H9 (cell line): Measurements from ENCODE around the gene NLGN4X. TPM values are rescaled to one million over a fixed set of nuclear protein-coding genes. Genes with fewer than 3 reads are reported as not detected.

Experiments used
- DNase-seq: peaks from one replicate; pipeline ENCODE4 v3.0.0-alpha.2; 2017
- H2AFZ ChIP-seq: one replicate; pipeline ENCODE4 v1.6.1; 2013; ENCODE audit warnings: mild to moderate bottlenecking, low read length, control low read depth, moderate library complexity
- H2AK5ac ChIP-seq: 2 replicates; pipeline ENCODE4 v1.6.1; 2013; ENCODE audit warnings: low read length, control low read depth, mixed read lengths; ENCODE audit not compliant: insufficient read length
- H2BK120ac ChIP-seq: one replicate; pipeline ENCODE4 v1.6.1; 2013; ENCODE audit warnings: low read depth, mild to moderate bottlenecking, low read length, control low read depth, inconsistent platforms; ENCODE audit not compliant: poor library complexity, severe bottlenecking
- H2BK12ac ChIP-seq: 2 replicates; pipeline ENCODE4 v1.6.1; 2013; ENCODE audit warnings: low read length, control low read depth, mixed read lengths, low read depth; ENCODE audit not compliant: insufficient read length
- H2BK15ac ChIP-seq: 2 replicates; pipeline ENCODE4 v1.6.1; 2013; ENCODE audit warnings: low read depth, low read length, control low read depth
- H2BK20ac ChIP-seq: one replicate; pipeline ENCODE4 v1.6.1; 2013; ENCODE audit warnings: low read depth, mild to moderate bottlenecking, low read length, control low read depth, inconsistent platforms; ENCODE audit not compliant: poor library complexity, severe bottlenecking
- H2BK5ac ChIP-seq: 2 replicates; pipeline ENCODE4 v1.6.1; 2013; ENCODE audit warnings: low read length, control low read depth, mixed read lengths; ENCODE audit not compliant: insufficient read length
- H3K14ac ChIP-seq: 2 replicates; pipeline ENCODE4 v1.6.1; 2013; ENCODE audit warnings: low read length, control low read depth; ENCODE audit not compliant: insufficient read depth
- H3K18ac ChIP-seq: 2 replicates; pipeline ENCODE4 v1.6.1; 2013; ENCODE audit warnings: low read depth, mild to moderate bottlenecking, mixed read lengths, low read length, control low read depth; ENCODE audit not compliant: insufficient read length
- H3K23ac ChIP-seq: 2 replicates; pipeline ENCODE4 v1.6.1; 2013; ENCODE audit warnings: low read length, control low read depth, mixed read lengths, low read depth; ENCODE audit not compliant: insufficient read length
- H3K23me2 ChIP-seq: 2 replicates; pipeline ENCODE4 v1.6.1; 2013; ENCODE audit warnings: low read depth, mild to moderate bottlenecking, mixed read lengths, low read length, control low read depth; ENCODE audit not compliant: insufficient read length, poor library complexity, severe bottlenecking
- H3K27ac ChIP-seq: 2 replicates; pipeline ENCODE4 v1.5.1; 2013; ENCODE audit warnings: low read length, control low read depth, mixed read lengths, low read depth; ENCODE audit not compliant: insufficient read length
- H3K27me3 ChIP-seq: 2 replicates; pipeline ENCODE4 v1.6.1; 2013; ENCODE audit warnings: low read length, control low read depth, inconsistent platforms; ENCODE audit not compliant: insufficient read depth
- H3K4ac ChIP-seq: 2 replicates; pipeline ENCODE4 v1.6.1; 2013; ENCODE audit warnings: low read depth, mild to moderate bottlenecking, control low read depth, inconsistent platforms, low read length, moderate library complexity
- H3K4me1 ChIP-seq: 2 replicates; pipeline ENCODE4 v1.6.1; 2013; ENCODE audit warnings: low read length, control low read depth, inconsistent platforms; ENCODE audit not compliant: insufficient read depth
- H3K4me2 ChIP-seq: 2 replicates; pipeline ENCODE4 v1.6.1; 2013; ENCODE audit warnings: low read length, control low read depth, mixed read lengths; ENCODE audit not compliant: insufficient read length, insufficient read depth
- H3K56ac ChIP-seq: 2 replicates; pipeline ENCODE4 v1.6.1; 2013; ENCODE audit warnings: low read depth, mild to moderate bottlenecking, mixed read lengths, low read length, control low read depth; ENCODE audit not compliant: insufficient read length
- H3K79me1 ChIP-seq: 2 replicates; pipeline ENCODE4 v1.6.1; 2013; ENCODE audit warnings: low read depth, mild to moderate bottlenecking, moderate library complexity, low read length, control low read depth, inconsistent platforms; ENCODE audit not compliant: insufficient read depth, poor library complexity, severe bottlenecking
- H3K79me2 ChIP-seq: 2 replicates; pipeline ENCODE4 v1.6.1; 2013; ENCODE audit warnings: low read length, control low read depth, inconsistent platforms; ENCODE audit not compliant: insufficient read depth
- H3K9ac ChIP-seq: 2 replicates; pipeline ENCODE4 v1.6.1; 2013; ENCODE audit warnings: low read length, control low read depth, mixed read lengths; ENCODE audit not compliant: insufficient read length; ENCODE audit errors: extremely low read depth
- H3K9me3 ChIP-seq: one replicate; pipeline ENCODE4 v1.6.1; 2013; ENCODE audit warnings: low read depth, low read length, inconsistent platforms; ENCODE audit not compliant: control insufficient read depth
- H3T11ph ChIP-seq: one replicate; pipeline ENCODE4 v1.6.1; 2013; ENCODE audit warnings: mild to moderate bottlenecking, low read length, control low read depth, inconsistent platforms
- H4K20me1 ChIP-seq: one replicate; pipeline ENCODE4 v1.6.1; 2013; ENCODE audit not compliant: control insufficient read depth, insufficient read length, insufficient read depth
- H4K5ac ChIP-seq: 2 replicates; pipeline ENCODE4 v1.6.1; 2013; ENCODE audit warnings: low read depth, mild to moderate bottlenecking, mixed read lengths, low read length, control low read depth; ENCODE audit not compliant: insufficient read length
- H4K8ac ChIP-seq: replicated peaks from 2 replicates; pipeline ENCODE4 v1.6.1; 2013; ENCODE audit warnings: low read length, control low read depth, mixed read lengths, low read depth; ENCODE audit not compliant: insufficient read length
- H4K91ac ChIP-seq: 2 replicates; pipeline ENCODE4 v1.6.1; 2013; ENCODE audit warnings: low read depth, mild to moderate bottlenecking, moderate library complexity, mixed read lengths, low read length, control low read depth; ENCODE audit not compliant: insufficient read length
- H3K27ac Mint-ChIP-seq, 3 experiments: 2 replicates in 2 of 3; 3 replicates in 1 of 3; pipeline ENCODE4 v1.8.0; 2020 to 2021; ENCODE audit warnings: mixed read lengths in 3 of 3, mild to moderate bottlenecking in 1 of 3, moderate library complexity in 1 of 3
- H3K27me3 Mint-ChIP-seq: 2 replicates; pipeline ENCODE4 v1.8.0; 2021; ENCODE audit warnings: low read depth, mild to moderate bottlenecking, moderate library complexity, mixed read lengths
- H3K36me3 Mint-ChIP-seq, 3 experiments: 2 replicates in 2 of 3; 3 replicates in 1 of 3; pipeline ENCODE4 v1.8.0; 2020 to 2021; ENCODE audit warnings: low read depth in 3 of 3, mixed read lengths in 3 of 3; ENCODE audit not compliant: insufficient read depth in 1 of 3
- H3K4me1 Mint-ChIP-seq, 2 experiments: 2 replicates each; pipeline ENCODE4 v1.8.0; 2020; ENCODE audit warnings: mixed read lengths in 2 of 2
- H3K4me3 Mint-ChIP-seq, 2 experiments: 2 replicates in 1 of 2; 3 replicates in 1 of 2; pipeline ENCODE4 v1.8.0; 2020 to 2021; ENCODE audit warnings: mild to moderate bottlenecking in 2 of 2, mixed read lengths in 2 of 2, moderate library complexity in 1 of 2
- H3K9me3 Mint-ChIP-seq, 2 experiments: 2 replicates in 1 of 2; 3 replicates in 1 of 2; pipeline ENCODE4 v1.8.0; 2020; ENCODE audit warnings: mild to moderate bottlenecking in 2 of 2, mixed read lengths in 2 of 2, moderate library complexity in 1 of 2
- WGBS: extraction: QIAGEN DNeasy Blood & Tissue Kit; methylation state at CpG from one replicate; pipeline ENCODE4 v1.1.7; 2013; ENCODE audit warnings: missing lambda C conversion rate, low lambda C conversion rate, mixed read lengths; ENCODE audit not compliant: insufficient read length; ENCODE audit errors: extremely low coverage; 5-methylcytosine and 5-hydroxymethylcytosine counted together
- total RNA-seq: library from RNA; stranded (reverse); gene quantifications from 2 replicates; pipeline ENCODE4 v1.2.1, GENCODE V29; 2021
- TF ChIP-seq, protein P1 (sequence below): fragments of 200-600 bp; sonication (generic); conservative IDR thresholded peaks from 3 replicates; pipeline ENCODE4 v1.8.0; 2021; ENCODE audit warnings: antibody characterized with exemption, mild to moderate bottlenecking

Gene NLGN4X
- total RNA-seq, 1 experiment from 2014 or later = 111 TPM

DNA sequence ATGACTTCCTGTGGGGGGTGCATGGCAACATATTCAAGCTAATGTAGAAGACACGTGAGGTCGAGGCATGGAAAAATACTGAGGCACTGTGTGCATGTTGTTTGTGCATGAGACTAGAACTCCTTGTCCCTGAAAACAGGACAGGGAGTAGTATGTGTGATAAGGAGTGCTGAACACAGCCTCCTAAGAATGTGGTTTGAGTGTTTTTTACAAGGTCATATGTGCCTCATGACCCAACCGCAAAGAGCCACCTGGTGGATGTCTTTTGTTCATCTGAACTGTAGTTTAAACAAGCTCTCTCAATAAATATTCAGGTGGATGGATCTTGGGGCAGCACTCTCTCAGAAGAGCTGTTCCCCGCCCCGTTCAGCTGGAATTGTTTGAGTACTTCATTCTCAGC lies 226.6 kb downstream of the NLGN4X start:
- Histone ChIP-seq H2AK5ac (no peak overlapping the region), H3K79me2 (peaks cover 5% of the 10 kb centered on the region; the same call in 1 of the 2 replicates), H3K23ac (no peak overlapping the region), H3K56ac (no peak overlapping the region), H2AFZ (no peak overlapping the region), H3K23me2 (no peaks in the 10 kb centered on the region), H3K4ac (no peak overlapping the region), H4K8ac (no peak overlapping the region), H3K27ac (no peak overlapping the region), H2BK12ac (no peak overlapping the region), H4K5ac (no peak overlapping the region), H3K18ac (no peak overlapping the region), H3T11ph (no peak overlapping the region), H3K9me3 (no peaks in the 10 kb centered on the region), H2BK20ac (no peak overlapping the region), H3K14ac (no peak overlapping the region), H3K27me3 (no peaks in the 10 kb centered on the region), H2BK120ac (no peak overlapping the region), H4K20me1 (no peaks in the 10 kb centered on the region), H2BK5ac (no peak overlapping the region), H3K79me1 (no peaks in the 10 kb centered on the region), H4K91ac (no peak overlapping the region), H3K4me1 (peaks cover 9% of the 10 kb centered on the region), H2BK15ac (no peak overlapping the region), H3K4me2 (no peak overlapping the region), H3K9ac (no peak overlapping the region)
- Mint-ChIP-seq H3K36me3 (peaks cover 0 to 27% (median 15%) of the 10 kb centered on the region in 3 experiments; a peak in 5 of 7 replicates), H3K4me1 (peaks cover 40 to 59% of the 10 kb centered on the region in 2 experiments), H3K9me3 (no peaks in the 10 kb centered on the region), H3K4me3 (no peak overlapping the region), H3K27ac (peak overlapping the region in 2 of 3 experiments; percentile 44 to 51; a peak in 1 of 7 replicates), H3K27me3 (no peaks in the 10 kb centered on the region)
- no CpG with 5 or more reads among the region's 5 CpGs for WGBS
- DNase-seq = no peak
- TF ChIP-seq, protein P1, sequence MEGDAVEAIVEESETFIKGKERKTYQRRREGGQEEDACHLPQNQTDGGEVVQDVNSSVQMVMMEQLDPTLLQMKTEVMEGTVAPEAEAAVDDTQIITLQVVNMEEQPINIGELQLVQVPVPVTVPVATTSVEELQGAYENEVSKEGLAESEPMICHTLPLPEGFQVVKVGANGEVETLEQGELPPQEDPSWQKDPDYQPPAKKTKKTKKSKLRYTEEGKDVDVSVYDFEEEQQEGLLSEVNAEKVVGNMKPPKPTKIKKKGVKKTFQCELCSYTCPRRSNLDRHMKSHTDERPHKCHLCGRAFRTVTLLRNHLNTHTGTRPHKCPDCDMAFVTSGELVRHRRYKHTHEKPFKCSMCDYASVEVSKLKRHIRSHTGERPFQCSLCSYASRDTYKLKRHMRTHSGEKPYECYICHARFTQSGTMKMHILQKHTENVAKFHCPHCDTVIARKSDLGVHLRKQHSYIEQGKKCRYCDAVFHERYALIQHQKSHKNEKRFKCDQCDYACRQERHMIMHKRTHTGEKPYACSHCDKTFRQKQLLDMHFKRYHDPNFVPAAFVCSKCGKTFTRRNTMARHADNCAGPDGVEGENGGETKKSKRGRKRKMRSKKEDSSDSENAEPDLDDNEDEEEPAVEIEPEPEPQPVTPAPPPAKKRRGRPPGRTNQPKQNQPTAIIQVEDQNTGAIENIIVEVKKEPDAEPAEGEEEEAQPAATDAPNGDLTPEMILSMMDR = peak; percentile 26; the same call in 2 of the 3 replicates
